NCI-H345 (cell line): ENCODE results near the gene GPR173.

ENCODE experiments used
- DNase-seq: peaks from one replicate; lab custom pipeline; 2025; lab: John Stamatoyannopoulos, UW

The GPR173 gene

GRCh38 chrX:53089224-53089842, 40.7 kb downstream of the GPR173 start:
- peak; percentile 60 for DNase-seq

GRCh38 chrX:53089925-53090324, 41.3 kb downstream of the GPR173 start:
- DNase-seq: no peak

- DNase-seq: no peak
Observed at GRCh38 chrX:53091354-53091753, 42.8 kb downstream of the GPR173 start.

GRCh38 chrX:53093177-53093655, 44.6 kb downstream of the GPR173 start:
- DNase-seq: peak; percentile 59

GRCh38 chrX:53093748-53094581, 45.4 kb downstream of the GPR173 start, which contains the start of gene KANTR:
Gene KANTR, plus strand, starts transcription at chrX:53094142. Its CDS starts 30,131 bp downstream, at chrX:53124273.
- DNase-seq: peak; percentile 96

- DNase-seq: no peak
Observed at GRCh38 chrX:53094582-53094905, 46.0 kb downstream of the GPR173 start.

GRCh38 chrX:53095796-53096195, 47.2 kb downstream of the GPR173 start:
- no peak for DNase-seq

GRCh38 chrX:53114864-53115549, 66.4 kb downstream of the GPR173 start:
- DNase-seq: no peak

GRCh38 chrX:53115550-53115874, 66.9 kb downstream of the GPR173 start:
- no peak for DNase-seq

- no peak for DNase-seq
Observed at GRCh38 chrX:53116101-53116500, 67.5 kb downstream of the GPR173 start.

GRCh38 chrX:53122013-53122412, 73.4 kb downstream of the GPR173 start:
- DNase-seq: no peak

GRCh38 chrX:53125506-53125905, 76.9 kb downstream of the GPR173 start:
- no peak for DNase-seq

GRCh38 chrX:53126377-53126776, 77.8 kb downstream of the GPR173 start:
- no peak for DNase-seq

- DNase-seq: no peak
Observed at GRCh38 chrX:53128097-53128749, 79.6 kb downstream of the GPR173 start.
